Stomach (tissue), 9 donors: ENCODE measurements around the gene ZNF574. TPM values are rescaled to one million over a fixed set of nuclear protein-coding genes. Genes with fewer than 3 reads are reported as not detected.
A peak's percentile ranks its signal among the peaks of the same experiment; 100 is the strongest.

Experiments used
- DNase-seq, 2 donors: peaks; one replicate each; pipeline versions ENCODE4 v3.0.0 to v3.0.0-alpha.2; 2013 to 2019
- H3K27ac ChIP-seq, 5 donors: fragments of 200-600 bp in 4 of 5; sonication (generic) in 4 of 5; one replicate each; pipeline ENCODE4 v1.5.1; 2013 to 2019; ENCODE audit warnings: mild to moderate bottlenecking in 1 of 5, moderate library complexity in 1 of 5
- H3K27me3 ChIP-seq, 3 donors: fragments of 200-600 bp; sonication (generic); one replicate each; pipeline ENCODE4 v1.5.1; 2017 to 2019; ENCODE audit warnings: mixed run types in 1 of 3
- H3K36me3 ChIP-seq, 4 donors: fragments of 200-600 bp; sonication (generic); 1 replicate in 3 of 4; 2 replicates in 1 of 4; pipeline ENCODE4 v1.5.1; 2016 to 2019
- H3K4me1 ChIP-seq, 4 donors: fragments of 200-600 bp; sonication (generic); one replicate each; pipeline ENCODE4 v1.5.1; 2016 to 2019
- H3K4me3 ChIP-seq, 4 donors: fragments of 200-600 bp; sonication (generic) in 3 of 4; one replicate each; pipeline ENCODE4 v1.5.1; 2016 to 2019; ENCODE audit warnings: mild to moderate bottlenecking in 1 of 4
- H3K9me3 ChIP-seq, 4 donors: fragments of 200-600 bp; sonication (generic); one replicate each; pipeline ENCODE4 v1.5.1; 2016 to 2019
- CTCF ChIP-seq, 7 experiments: fragments of 450-650 bp in 4 of 7; fragments of 200-600 bp in 3 of 7; sonication (generic) in 3 of 7; IDR thresholded peaks; one replicate each; pipeline ENCODE4 v1.5.1; 2016 to 2019; ENCODE audit warnings: antibody characterized with exemption in 7 of 7, control low read depth in 2 of 7, mild to moderate bottlenecking in 1 of 7
- EP300 ChIP-seq: sonication (generic); formaldehyde crosslinking; IDR thresholded peaks from one replicate; pipeline ENCODE4 v1.6.1; 2017; ENCODE audit warnings: antibody characterized with exemption
- POLR2A ChIP-seq, 4 donors: fragments of 450-650 bp; IDR thresholded peaks; one replicate each; pipeline ENCODE4 v1.6.1; 2016; ENCODE audit warnings: antibody characterized with exemption in 4 of 4, control low read depth in 2 of 4, mild to moderate bottlenecking in 1 of 4, moderate library complexity in 1 of 4
- POLR2AphosphoS5 ChIP-seq, 3 donors: sonication (generic); formaldehyde crosslinking; IDR thresholded peaks; one replicate each; pipeline ENCODE4 v1.6.1; 2016; ENCODE audit warnings: antibody characterized with exemption in 3 of 3
- WGBS, 5 donors: extraction: QIAGEN DNeasy Blood & Tissue Kit in 3 of 5; methylation state at CpG; one replicate each; pipeline versions ENCODE4 v1.1.5 to v1.1.7; 2013 to 2018; 5-methylcytosine and 5-hydroxymethylcytosine counted together
- intact Hi-C: fragments of 100-400 bp; cut with DNase I; formaldehyde crosslinking; loops from one replicate; pipeline ENCODE4 v1.15.1; 2023; ENCODE audit warnings: low total_unique reads
- polyA plus RNA-seq, 3 donors: library from polyadenylated mRNA; stranded (reverse); fragments of 200-250 nt; gene quantifications; one replicate each; pipeline ENCODE4 v1.2.3, GENCODE V29; 2013
- total RNA-seq, 5 donors: library from RNA; depleted of rRNA; stranded (reverse); fragments of >200 nt; gene quantifications; one replicate each; pipeline versions ENCODE4 v1.1.0 to v1.2.3, GENCODE V29; 2014 to 2016
- donor health status: healthy with polysubstance abuse.
- donor health status: Bipolar disorder and iron deficiency.
- donor health status: healthy.

The ZNF574 gene
- total and polyA plus RNA-seq, 8 donors = 4.6 to 17.0 (median 6.2) TPM

DNA sequence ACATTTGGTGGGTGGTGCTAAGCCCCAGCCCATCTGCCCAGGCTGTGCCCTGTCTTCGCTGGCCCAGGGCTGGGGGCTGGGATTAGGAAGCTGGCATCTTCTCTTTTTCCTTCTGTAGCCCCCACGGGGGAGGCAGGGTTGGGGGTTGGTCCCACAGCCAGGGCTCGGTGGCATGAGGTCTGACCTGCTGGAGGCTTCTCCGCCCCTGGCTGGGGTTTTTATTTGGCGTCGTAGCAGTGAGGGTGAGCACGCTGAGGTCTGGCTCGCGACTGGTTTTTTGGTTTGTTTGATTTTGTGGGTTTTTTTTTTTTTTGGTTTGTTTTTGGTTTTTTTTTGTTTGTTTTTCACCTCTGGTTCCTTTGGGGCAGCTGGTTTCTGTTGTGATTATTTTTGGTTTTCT, 14.7 kb downstream of the ZNF574 start:
- Histone ChIP-seq H3K27me3 (peaks cover 0 to 9% (median 6%) of the 10 kb centered on the region in 3 donors), H3K4me1 (peaks cover 0 to 29% (median 20%) of the 10 kb centered on the region in 4 donors), H3K4me3 (no peak overlapping the region), H3K9me3 (no peaks in the 10 kb centered on the region), H3K36me3 (peaks cover 0 to 17% (median 2%) of the 10 kb centered on the region in 4 donors), H3K27ac (peak overlapping the region in 1 of 5 donors; percentile 5)
- no peak for TF ChIP-seq POLR2A (IDR thresholded peaks at IDR 0.05)
- no peak for TF ChIP-seq POLR2AphosphoS5 (IDR thresholded peaks at IDR 0.05)
- no peak for TF ChIP-seq EP300
- TF ChIP-seq CTCF (IDR thresholded peaks at IDR 0.05) = no peak
- WGBS, 5 donors = 24 to 46% (median 31%) methylated on average over 7 to 9 of the region's 9 CpGs
- intact Hi-C loops = no loop called here
- no peak for DNase-seq

- Histone ChIP-seq H3K9me3 (no peaks in the 10 kb centered on the region), H3K36me3 (peaks cover 0 to 17% (median 2%) of the 10 kb centered on the region in 4 donors), H3K27me3 (peaks cover 0 to 16% (median 12%) of the 10 kb centered on the region in 3 donors), H3K4me3 (no peak overlapping the region), H3K4me1 (peaks cover 0 to 35% (median 20%) of the 10 kb centered on the region in 4 donors), H3K27ac (no peak overlapping the region)
- WGBS, 5 donors = 81 to 92% (median 87%) methylated on average over 11 to 13 of the region's 13 CpGs
- DNase-seq = no peak
- intact Hi-C loops = no loop called here
- TF ChIP-seq CTCF (IDR thresholded peaks at IDR 0.05) (no peak), EP300 (no peak), POLR2AphosphoS5 (IDR thresholded peaks at IDR 0.05) (no peak), POLR2A (IDR thresholded peaks at IDR 0.05) (no peak)
These were observed 15.3 kb downstream of the ZNF574 start for GRCh38 chr19:42091300-42091699.

- H3K4me1 ChIP-seq = peaks cover 0 to 35% (median 20%) of the 10 kb centered on the region in 4 donors
- no peak for TF ChIP-seq POLR2AphosphoS5 (IDR thresholded peaks at IDR 0.05)
- no peak for TF ChIP-seq POLR2A (IDR thresholded peaks at IDR 0.05)
- no peak for TF ChIP-seq CTCF (IDR thresholded peaks at IDR 0.05)
- no peak for TF ChIP-seq EP300
- WGBS, 5 donors = 41 to 59% (median 48%) methylated on average over 7 to 10 of the region's 10 CpGs
- H3K27me3 ChIP-seq = peaks cover 0 to 20% (median 15%) of the 10 kb centered on the region in 3 donors
- H3K4me3 ChIP-seq = no peak overlapping the region
- peaks cover 0 to 17% (median 2%) of the 10 kb centered on the region in 4 donors for H3K36me3 ChIP-seq
- intact Hi-C loops = no loop called here
- DNase-seq = peak; percentile 62 to 76
- H3K27ac ChIP-seq = no peak overlapping the region
- H3K9me3 ChIP-seq = no peaks in the 10 kb centered on the region
These were observed 15.8 kb downstream of the ZNF574 start for GRCh38 chr19:42091742-42092141.

DNA sequence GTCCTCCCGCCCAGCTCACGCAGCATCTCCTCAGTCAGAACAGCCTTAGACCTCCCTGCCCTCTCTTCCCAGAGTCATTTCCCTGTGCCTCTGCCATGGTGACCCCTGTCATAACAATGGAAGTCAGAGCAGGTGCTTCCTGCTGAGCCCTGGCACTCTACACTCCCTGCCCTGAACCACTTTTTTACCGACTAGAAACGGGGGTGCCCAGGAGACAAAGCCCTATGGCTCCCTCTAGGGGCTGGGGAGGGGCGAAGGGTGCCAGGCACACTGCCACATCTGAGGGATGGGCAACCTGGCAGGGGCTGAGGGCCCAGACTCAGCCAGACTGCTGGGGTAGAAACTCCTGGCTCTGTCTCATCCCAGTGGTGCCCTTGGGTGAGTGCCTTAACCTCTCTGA, 16.4 kb downstream of the ZNF574 start:
- H3K27ac ChIP-seq = no peak overlapping the region
- H3K4me1 ChIP-seq = peaks cover 0 to 35% (median 20%) of the 10 kb centered on the region in 4 donors
- peaks cover 0 to 17% (median 2%) of the 10 kb centered on the region in 4 donors for H3K36me3 ChIP-seq
- no peaks in the 10 kb centered on the region for H3K9me3 ChIP-seq
- intact Hi-C loops = no loop called here
- H3K4me3 ChIP-seq = no peak overlapping the region
- peaks cover 0 to 21% (median 15%) of the 10 kb centered on the region in 3 donors for H3K27me3 ChIP-seq
- no peak for TF ChIP-seq EP300
- TF ChIP-seq POLR2A (IDR thresholded peaks at IDR 0.05) = no peak
- TF ChIP-seq POLR2AphosphoS5 (IDR thresholded peaks at IDR 0.05) = no peak
- peak in 3 of 7 experiments; percentile 12 to 21 (median 16) for TF ChIP-seq CTCF (IDR thresholded peaks at IDR 0.05)
- 23 to 46% (median 40%) methylated on average over 4 to 5 of the region's 5 CpGs for WGBS, 5 donors
- peak; percentile 45 to 64 for DNase-seq
